Spleen (tissue), 11 donors: ENCODE data around the gene SBF1. TPM values are rescaled to one million over a fixed set of nuclear protein-coding genes. Genes with fewer than 3 reads are reported as not detected.

ENCODE experiments used
- DNase-seq: peaks from one replicate; pipeline ENCODE4 v3.0.0-alpha.2; 2020
- H3K27ac ChIP-seq, 8 donors: fragments of 200-600 bp; sonication (generic) in 7 of 8; 1 replicate in 4 of 8; 2 replicates in 4 of 8; pipeline versions ENCODE4 v1.5.0 to v1.8.0; 2016 to 2021; ENCODE audit warnings: inconsistent platforms in 4 of 8, mild to moderate bottlenecking in 4 of 8, moderate library complexity in 1 of 8
- H3K27me3 ChIP-seq, 7 donors: fragments of 200-600 bp; sonication (generic) in 6 of 7; replicated peaks in 1 of 7; 1 replicate in 4 of 7; 2 replicates in 3 of 7; pipeline versions ENCODE4 v1.5.0 to v1.8.0; 2016 to 2021; ENCODE audit warnings: inconsistent platforms in 3 of 7, mild to moderate bottlenecking in 1 of 7
- H3K36me3 ChIP-seq, 6 donors: fragments of 200-600 bp; sonication (generic) in 5 of 6; 1 replicate in 4 of 6; 2 replicates in 2 of 6; pipeline versions ENCODE4 v1.5.0 to v1.8.0; 2016 to 2021; ENCODE audit warnings: inconsistent platforms in 2 of 6
- H3K4me1 ChIP-seq, 6 donors: fragments of 200-600 bp; sonication (generic) in 5 of 6; 1 replicate in 3 of 6; 2 replicates in 3 of 6; pipeline versions ENCODE4 v1.5.0 to v1.8.0; 2016 to 2021; ENCODE audit warnings: inconsistent platforms in 3 of 6
- H3K4me3 ChIP-seq, 8 donors: fragments of 200-600 bp; sonication (generic) in 7 of 8; 1 replicate in 4 of 8; 2 replicates in 4 of 8; pipeline versions ENCODE4 v1.5.0 to v1.8.0; 2016 to 2021; ENCODE audit warnings: inconsistent platforms in 4 of 8, mild to moderate bottlenecking in 4 of 8, moderate library complexity in 2 of 8
- H3K9me3 ChIP-seq, 8 donors: fragments of 200-600 bp; sonication (generic) in 7 of 8; 1 replicate in 4 of 8; 2 replicates in 4 of 8; pipeline versions ENCODE4 v1.5.0 to v1.8.0; 2016 to 2021; ENCODE audit warnings: inconsistent platforms in 4 of 8
- CTCF ChIP-seq, 11 experiments: fragments of 200-600 bp in 7 of 11; fragments of 450-650 bp in 4 of 11; sonication (generic) in 4 of 11; IDR thresholded peaks in 8 of 11; conservative IDR thresholded peaks in 3 of 11; 1 replicate in 7 of 11; 2 replicates in 4 of 11; pipeline versions ENCODE4 v1.4.0 to v1.8.0; 2016 to 2021; ENCODE audit warnings: antibody characterized with exemption in 11 of 11, inconsistent platforms in 4 of 11, mild to moderate bottlenecking in 1 of 11
- POLR2A ChIP-seq, 3 donors: fragments of 450-650 bp; IDR thresholded peaks; one replicate each; pipeline ENCODE4 v1.5.1; 2017; ENCODE audit warnings: antibody characterized with exemption in 3 of 3, mild to moderate bottlenecking in 1 of 3
- POLR2AphosphoS5 ChIP-seq, 3 donors: sonication (generic); formaldehyde crosslinking; IDR thresholded peaks; one replicate each; pipeline ENCODE4 v1.5.1; 2017; ENCODE audit warnings: antibody characterized with exemption in 3 of 3
- WGBS, 5 donors: extraction: QIAGEN DNeasy Blood & Tissue Kit in 3 of 5; methylation state at CpG; one replicate each; pipeline versions ENCODE4 v1.1.5 to v1.1.7; 2013 to 2018; 5-methylcytosine and 5-hydroxymethylcytosine counted together
- intact Hi-C: fragments of 100-400 bp; cut with DNase I; formaldehyde crosslinking; loops from one replicate; pipeline ENCODE4 v1.15.0; 2023; ENCODE audit warnings: low total_unique reads
- polyA plus RNA-seq, 3 donors: library from polyadenylated mRNA; stranded (reverse); fragments of 200-250 nt; gene quantifications; one replicate each; pipeline ENCODE4 v1.2.1, GENCODE V29; 2013
- total RNA-seq, 7 donors: library from RNA; depleted of rRNA in 3 of 7; stranded (reverse); fragments of >200 nt in 3 of 7; fragmentation: NEBNext Ultra II Directional in 4 of 7; extraction: Animal tissue kit (Norgen Biotek cat#: 25700) in 4 of 7; gene quantifications; one replicate each; pipeline versions ENCODE4 v1.1.0 to v1.2.1, GENCODE V29; 2016 to 2021
- donor health status: healthy with polysubstance abuse.
- donor health status: DM: no; HTN: no; CAD: no; lungs with moderate emphysema.
- donor health status: DM: no; HTN: no; CAD: no.
- donor health status: Bipolar disorder and iron deficiency.
- donor health status: healthy.
- donor health status: DM: no; HTN: no; CAD: no.
- donor health status: DM: yes; HTN: yes; CAD: no.

The SBF1 gene
- total and polyA plus RNA-seq, 10 donors: 35.7 to 96.9 (median 75.3) TPM

GRCh38 chr22:50446708-50447575 is 27.9 kb downstream of the SBF1 start:
- Histone ChIP-seq H3K9me3 (no peaks in the 10 kb centered on the region), H3K36me3 (peaks cover 0 to 100% (median 53%) of the 10 kb centered on the region in 6 donors), H3K27ac (no peak overlapping the region), H3K4me3 (no peak overlapping the region), H3K4me1 (peaks cover 0 to 47% (median 15%) of the 10 kb centered on the region in 6 donors), H3K27me3 (no peaks in the 10 kb centered on the region)
- no peak for DNase-seq
- WGBS, 5 donors: 90 to 93% (median 92%) methylated on average over 18 to 54 of the region's 54 CpGs
- intact Hi-C loops: no loop called here
- peak in 2 of 3 donors; percentile 21 to 46 for TF ChIP-seq POLR2AphosphoS5 (IDR thresholded peaks at IDR 0.05)
- TF ChIP-seq POLR2A (IDR thresholded peaks at IDR 0.05): no peak

- TF ChIP-seq POLR2A (IDR thresholded peaks at IDR 0.05) (no peak), CTCF (IDR thresholded peaks at IDR 0.05 in 8 of 11, conservative IDR thresholded peaks at IDR 0.05 in 3 of 11) (no peak), POLR2AphosphoS5 (IDR thresholded peaks at IDR 0.05) (peak in 1 of 3 donors; percentile 6)
- 80 to 86% (median 86%) methylated on average over 13 to 17 of the region's 17 CpGs for WGBS, 5 donors
- Histone ChIP-seq H3K4me1 (peaks cover 0 to 52% (median 15%) of the 10 kb centered on the region in 6 donors), H3K36me3 (peaks cover 0 to 100% (median 58%) of the 10 kb centered on the region in 6 donors), H3K27me3 (no peaks in the 10 kb centered on the region), H3K4me3 (no peak overlapping the region), H3K9me3 (no peaks in the 10 kb centered on the region), H3K27ac (peak overlapping the region in 4 of 8 donors; percentile 35 to 68 (median 45))
- no peak for DNase-seq
- intact Hi-C loops: no loop called here
Measured at GRCh38 chr22:50445880-50446707, 28.7 kb downstream of the SBF1 start.

GRCh38 chr22:50445071-50445879 is 29.6 kb downstream of the SBF1 start:
- peak; percentile 32 to 61 (median 40) for TF ChIP-seq POLR2AphosphoS5 (IDR thresholded peaks at IDR 0.05)
- no peak for TF ChIP-seq POLR2A (IDR thresholded peaks at IDR 0.05)
- no peak for TF ChIP-seq CTCF (IDR thresholded peaks at IDR 0.05 in 8 of 11, conservative IDR thresholded peaks at IDR 0.05 in 3 of 11)
- peaks cover 0 to 100% (median 61%) of the 10 kb centered on the region in 6 donors for H3K36me3 ChIP-seq
- intact Hi-C loops: no loop called here
- H3K9me3 ChIP-seq: no peaks in the 10 kb centered on the region
- no peak for DNase-seq
- H3K4me3 ChIP-seq: no peak overlapping the region
- H3K27me3 ChIP-seq: no peaks in the 10 kb centered on the region
- peak overlapping the region in 6 of 8 donors; percentile 12 to 68 (median 36) for H3K27ac ChIP-seq
- peaks cover 0 to 52% (median 15%) of the 10 kb centered on the region in 6 donors for H3K4me1 ChIP-seq
- WGBS, 5 donors: 51 to 59% (median 56%) methylated on average over 24 to 30 of the region's 30 CpGs

- no peak for DNase-seq
- WGBS, 5 donors: 59 to 87% (median 74%) methylated on average over 5 of the region's 5 CpGs
- peaks cover 0 to 47% (median 15%) of the 10 kb centered on the region in 6 donors for H3K4me1 ChIP-seq
- no peak overlapping the region for H3K4me3 ChIP-seq
- H3K36me3 ChIP-seq: peaks cover 0 to 100% (median 62%) of the 10 kb centered on the region in 6 donors
- TF ChIP-seq POLR2AphosphoS5 (IDR thresholded peaks at IDR 0.05) (no peak), POLR2A (IDR thresholded peaks at IDR 0.05) (no peak), CTCF (IDR thresholded peaks at IDR 0.05 in 8 of 11, conservative IDR thresholded peaks at IDR 0.05 in 3 of 11) (no peak)
- peak overlapping the region in 5 of 8 donors; percentile 12 to 68 (median 35) for H3K27ac ChIP-seq
- H3K9me3 ChIP-seq: no peaks in the 10 kb centered on the region
- intact Hi-C loops: no loop called here
- no peaks in the 10 kb centered on the region for H3K27me3 ChIP-seq
Measured at GRCh38 chr22:50444663-50445062, 30.2 kb downstream of the SBF1 start.
